ENCODE measurements around the gene FNBP1.

Gene FNBP1

GRCh38 chr9:130042885-130043653, at the start of gene FNBP1:
Gene FNBP1, minus strand, starts transcription at chr9:130043189. Its CDS starts 214 bp downstream, at chr9:130042975.
- peak; percentile 67 for DNase-seq (ENCODE audit: low read depth in 1 of 2, low spot score in 1 of 2)

GRCh38 chr9:130090915-130091314, 47.9 kb upstream of the FNBP1 start:
- no peak for DNase-seq (ENCODE audit: low read depth in 1 of 2, low spot score in 1 of 2)

DNA sequence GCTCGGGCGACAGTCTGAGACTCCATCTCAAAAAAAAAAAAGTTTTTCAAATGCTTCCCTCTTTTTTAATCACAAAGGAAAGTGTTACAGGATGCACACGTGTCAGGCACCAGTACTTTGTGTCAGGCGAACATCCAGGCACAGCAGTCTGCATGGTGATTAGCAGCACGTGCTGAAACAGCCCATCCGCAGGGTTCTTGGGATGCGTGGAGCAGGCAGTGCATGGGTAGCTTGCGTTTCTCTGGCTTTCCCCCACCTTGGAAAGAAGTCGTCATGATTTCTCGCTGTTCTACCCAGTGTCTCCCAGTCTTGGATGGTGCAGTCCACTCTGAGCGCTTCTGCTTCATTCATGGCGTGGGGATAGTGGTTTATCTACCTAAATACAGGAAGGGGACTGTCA, 46.2 kb upstream of the FNBP1 start:
- no peak for DNase-seq (ENCODE audit: low read depth in 1 of 2, low spot score in 1 of 2)

- DNase-seq (ENCODE audit: low read depth in 1 of 2, low spot score in 1 of 2) = no peak
Observed at GRCh38 chr9:130088051-130088450, 45.1 kb upstream of the FNBP1 start.

DNA sequence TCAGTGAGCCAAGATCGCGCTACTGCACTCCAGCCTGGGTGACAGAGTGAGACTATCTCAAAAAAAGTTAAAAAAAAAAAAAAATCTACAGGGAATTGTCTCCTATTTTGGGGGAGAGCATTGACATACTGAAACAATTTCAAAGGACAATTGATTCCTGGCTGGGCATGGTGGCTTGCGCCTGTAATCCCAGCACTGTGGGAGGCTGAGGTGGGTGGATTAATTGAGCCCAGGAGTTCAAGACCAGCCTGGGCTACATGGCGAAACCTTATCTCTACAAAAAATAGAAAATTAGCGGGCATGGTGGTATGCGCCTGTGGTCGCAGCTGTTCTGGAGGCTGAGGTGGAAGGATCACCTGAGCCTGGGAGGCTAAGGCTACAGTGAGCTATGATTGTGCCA, 41.3 kb upstream of the FNBP1 start:
- no peak for DNase-seq (ENCODE audit: low read depth in 1 of 2, low spot score in 1 of 2)

- DNase-seq (ENCODE audit: low read depth in 1 of 2, low spot score in 1 of 2) = no peak
Observed at GRCh38 chr9:130078547-130078946, 35.6 kb upstream of the FNBP1 start.

- no peak for DNase-seq (ENCODE audit: low read depth in 1 of 2, low spot score in 1 of 2)
Observed at GRCh38 chr9:130073373-130073772, 30.4 kb upstream of the FNBP1 start.

DNA sequence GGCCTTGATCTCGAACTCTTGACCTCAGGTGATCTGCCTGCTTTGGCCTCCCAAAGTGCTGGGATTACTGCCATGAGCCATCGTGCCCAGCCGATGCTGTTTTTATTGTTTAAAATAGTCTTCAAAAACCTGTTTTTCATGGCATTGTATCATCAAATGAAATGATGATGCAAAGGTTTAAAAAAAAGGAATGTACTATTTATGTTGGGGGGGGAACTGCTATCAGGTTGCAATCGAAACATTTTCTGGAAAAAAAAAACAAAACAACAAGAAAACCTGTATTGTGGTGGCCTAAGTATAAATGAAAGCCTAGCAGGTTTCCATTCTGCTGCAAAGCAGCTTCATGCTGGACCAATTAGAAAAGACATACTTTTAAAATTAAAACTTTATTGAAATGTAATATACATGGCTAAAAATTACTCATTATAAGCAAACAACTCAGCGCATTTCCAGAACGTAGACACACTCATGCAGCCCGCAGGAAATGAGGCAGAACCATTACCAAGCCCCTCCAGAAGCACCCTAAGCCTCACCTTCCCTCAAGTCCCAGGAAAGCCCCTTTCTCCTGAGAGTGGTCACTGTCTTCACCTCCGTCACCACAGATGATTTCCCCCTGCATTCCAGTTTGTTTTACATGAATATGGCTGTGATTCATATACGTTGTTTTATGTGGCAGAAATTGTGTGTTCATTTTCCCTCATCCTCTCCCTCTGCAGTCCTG, 29.7 kb upstream of the FNBP1 start:
- no peak for DNase-seq (ENCODE audit: low read depth in 1 of 2, low spot score in 1 of 2)

GRCh38 chr9:130069048-130069447, 26.1 kb upstream of the FNBP1 start:
- DNase-seq (ENCODE audit: low read depth in 1 of 2, low spot score in 1 of 2) = no peak

DNA sequence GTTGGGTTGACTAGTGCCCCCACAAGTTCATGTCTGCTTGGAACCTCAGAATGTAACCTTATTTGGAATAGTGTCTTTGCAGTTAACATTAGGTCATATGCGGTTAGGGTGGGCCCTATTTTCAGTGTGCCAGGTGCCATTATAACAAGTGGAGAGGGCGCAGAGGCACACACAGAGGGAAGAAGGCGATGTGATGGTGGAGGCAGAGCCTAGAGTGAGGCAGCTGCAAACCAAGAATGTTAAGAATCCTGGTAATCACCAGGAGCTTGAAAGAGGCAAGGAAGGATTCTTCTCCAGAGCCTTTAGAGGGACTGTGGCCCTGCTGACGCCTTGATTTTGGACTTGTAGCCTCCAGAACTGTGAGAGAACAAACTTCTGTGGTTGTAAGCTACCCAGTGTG, 21.6 kb upstream of the FNBP1 start:
- DNase-seq (ENCODE audit: low read depth in 1 of 2, low spot score in 1 of 2) = no peak

DNA sequence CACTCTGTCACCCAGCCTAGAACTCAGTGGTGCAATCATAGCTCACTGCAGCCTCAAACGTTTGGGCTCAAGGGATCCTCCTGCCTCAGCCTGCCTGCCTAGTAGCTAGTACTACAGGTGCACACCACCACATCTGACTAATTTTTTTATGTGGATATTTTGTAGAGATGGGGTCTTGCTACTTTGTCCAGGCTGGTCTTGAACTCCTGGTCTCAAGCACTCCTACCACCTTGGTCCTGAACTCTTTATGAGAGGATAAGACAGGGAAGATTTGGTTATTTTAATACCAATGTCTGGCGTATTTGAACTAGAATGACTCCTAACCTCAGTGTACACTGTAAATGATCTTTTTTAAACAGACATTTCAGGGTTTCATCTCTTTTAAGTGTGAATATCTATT, 19.8 kb upstream of the FNBP1 start:
- no peak for DNase-seq (ENCODE audit: low read depth in 1 of 2, low spot score in 1 of 2)

GRCh38 chr9:130060296-130060695, 17.3 kb upstream of the FNBP1 start:
- no peak for DNase-seq (ENCODE audit: low read depth in 1 of 2, low spot score in 1 of 2)

DNA sequence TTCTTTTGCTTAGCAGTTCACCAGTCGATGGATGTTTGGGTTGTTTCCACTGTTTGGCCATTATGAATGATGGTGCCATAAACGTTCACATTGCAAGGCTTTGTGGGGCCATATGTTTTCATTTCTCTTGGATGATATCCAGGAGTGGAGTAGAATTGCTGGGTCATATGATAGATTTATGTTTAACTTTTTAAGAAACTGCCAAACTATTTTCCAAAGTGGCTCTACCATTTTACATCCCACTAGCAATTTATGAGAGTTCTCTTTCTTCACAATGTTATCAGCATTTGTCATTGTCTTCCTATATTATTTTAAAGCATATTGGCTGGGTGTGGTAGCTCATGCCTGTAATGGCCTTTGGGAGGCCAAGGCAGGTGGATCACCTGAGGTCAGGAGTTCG, 15.9 kb upstream of the FNBP1 start:
- no peak for DNase-seq (ENCODE audit: low read depth in 1 of 2, low spot score in 1 of 2)

- DNase-seq (ENCODE audit: low read depth in 1 of 2, low spot score in 1 of 2) = no peak
Observed at GRCh38 chr9:130058154-130058553, 15.2 kb upstream of the FNBP1 start.

GRCh38 chr9:130054820-130055219, 11.8 kb upstream of the FNBP1 start:
- no peak for DNase-seq (ENCODE audit: low read depth in 1 of 2, low spot score in 1 of 2)

GRCh38 chr9:130054325-130054786, 11.4 kb upstream of the FNBP1 start:
- no peak for DNase-seq (ENCODE audit: low read depth in 1 of 2, low spot score in 1 of 2)

- peak; percentile 64 to 69 for DNase-seq (ENCODE audit: low read depth in 1 of 2, low spot score in 1 of 2)
Observed at GRCh38 chr9:130053504-130054324, 10.7 kb upstream of the FNBP1 start, which contains the start of gene GPR107. Gene GPR107, plus strand, starts transcription at chr9:130053906. Its CDS starts 27 bp downstream, at chr9:130053933.

DNA sequence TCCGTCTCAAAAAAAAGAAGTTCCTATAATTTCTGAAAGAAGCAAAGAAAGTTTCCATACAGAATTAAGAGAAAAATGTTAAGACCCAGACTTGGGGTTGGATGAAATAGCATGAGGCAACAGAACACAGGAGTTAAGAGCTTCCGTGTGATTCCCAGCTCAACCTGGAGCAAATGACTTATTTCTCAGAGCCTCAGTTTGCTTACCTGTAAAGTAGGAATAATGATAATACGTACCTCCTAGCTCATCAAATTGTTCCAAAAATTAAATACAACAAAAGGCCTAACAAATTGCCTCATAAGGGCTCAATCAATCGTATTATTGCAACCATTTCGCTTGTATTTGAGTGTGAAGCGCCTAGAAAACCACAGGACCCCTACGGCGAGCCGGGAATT, 10.1 kb upstream of the FNBP1 start:
- DNase-seq (ENCODE audit: low read depth in 1 of 2, low spot score in 1 of 2) = no peak

- no peak for DNase-seq (ENCODE audit: low read depth in 1 of 2, low spot score in 1 of 2)
Observed at GRCh38 chr9:130051855-130052254, 8.9 kb upstream of the FNBP1 start.

GRCh38 chr9:130050462-130050861, 7.5 kb upstream of the FNBP1 start:
- DNase-seq (ENCODE audit: low read depth in 1 of 2, low spot score in 1 of 2) = no peak

- no peak for DNase-seq (ENCODE audit: low read depth in 1 of 2, low spot score in 1 of 2)
Observed at GRCh38 chr9:130049431-130050210, 6.6 kb upstream of the FNBP1 start.

Measured in activated CD4-positive, alpha-beta T cell treated with anti-CD3 and anti-CD28 coated beads, Interleukin-2, amount 50 U/mL, for 24 hours (primary cell).